IMR-90 (cell line): ENCODE results near the gene ADAMTS3. TPM values are rescaled to one million over a fixed set of nuclear protein-coding genes. Genes with fewer than 3 reads are reported as not detected.

ENCODE experiments used
- ATAC-seq: fragments of 200-7000 bp; cut with Tn5 transposase; 2 replicates; pipeline ENCODE4 v1.9.1; 2020; ENCODE audit warnings: low read depth, mild to moderate bottlenecking, moderate library complexity
- BruUV-seq: library from RNA; stranded (reverse); fragments of 400-500 nt; replicated peaks from 2 replicates; lab custom pipeline; 2021; lab: Mats Ljungman, UMichigan
- CTCF ChIA-PET: fragments of 300-600 bp; formaldehyde crosslinking; extraction: SDS; loops from one replicate; lab custom pipeline; 2021; ENCODE audit warnings: antibody characterized with exemption; lab: Yijun Ruan, JAX
- POLR2A ChIA-PET: fragments of 300-600 bp; sonication (Branson Sonifier 250); formaldehyde crosslinking; loops from one replicate; lab custom pipeline; 2022; ENCODE audit warnings: antibody characterized with exemption; ENCODE audit not compliant: unreplicated experiment; lab: Charles Lee
- DNase-seq: peaks from one replicate; pipeline ENCODE4 v3.0.0; 2013
- H2AFZ ChIP-seq: replicated peaks from 2 replicates; pipeline ENCODE3; 2013; ENCODE audit warnings: low read length, mild to moderate bottlenecking; ENCODE audit not compliant: poor library complexity
- H2AK5ac ChIP-seq: 2 replicates; pipeline ENCODE4 v1.6.1; 2013; ENCODE audit warnings: low read depth, low read length, inconsistent platforms
- H2AK9ac ChIP-seq: replicated peaks from 2 replicates; pipeline ENCODE3; 2013; ENCODE audit warnings: mild to moderate bottlenecking, low read depth, low read length, moderate library complexity; ENCODE audit not compliant: poor library complexity
- H2BK120ac ChIP-seq: 2 replicates; pipeline ENCODE4 v1.6.1; 2013; ENCODE audit warnings: low read depth, low read length, inconsistent platforms
- H2BK15ac ChIP-seq: 3 replicates; pipeline ENCODE4 v1.6.1; 2013; ENCODE audit warnings: low read depth, low read length, inconsistent platforms
- H2BK20ac ChIP-seq: 2 replicates; pipeline ENCODE4 v1.6.1; 2013; ENCODE audit warnings: low read depth, mild to moderate bottlenecking, inconsistent platforms, low read length, moderate library complexity
- H2BK5ac ChIP-seq: 2 replicates; pipeline ENCODE4 v1.6.1; 2013; ENCODE audit warnings: mild to moderate bottlenecking, low read depth, low read length, inconsistent platforms; ENCODE audit not compliant: poor library complexity, severe bottlenecking
- H3K14ac ChIP-seq: replicated peaks from 2 replicates; pipeline ENCODE4 v1.6.1; 2013; ENCODE audit warnings: low read depth, low read length, inconsistent platforms
- H3K18ac ChIP-seq: 2 replicates; pipeline ENCODE4 v1.6.1; 2013; ENCODE audit warnings: low read depth, low read length, control low read depth
- H3K23ac ChIP-seq: 2 replicates; pipeline ENCODE4 v1.6.1; 2013; ENCODE audit warnings: low read depth, low read length, inconsistent platforms
- H3K27ac ChIP-seq: 2 replicates; pipeline ENCODE4 v1.5.1; 2013; ENCODE audit warnings: mild to moderate bottlenecking, control low read depth, low read length; ENCODE audit not compliant: insufficient read depth
- H3K27me3 ChIP-seq: 2 replicates; pipeline ENCODE4 v1.6.1; 2013; ENCODE audit warnings: low read length; ENCODE audit not compliant: control insufficient read depth, insufficient read depth
- H3K36me3 ChIP-seq: 2 replicates; pipeline ENCODE4 v1.6.1; 2013; ENCODE audit warnings: low read length, mixed read lengths; ENCODE audit not compliant: control insufficient read depth, insufficient read depth
- H3K4ac ChIP-seq: 2 replicates; pipeline ENCODE4 v1.6.1; 2013; ENCODE audit warnings: low read depth, low read length, inconsistent platforms
- H3K4me1 ChIP-seq: 2 replicates; pipeline ENCODE4 v1.6.1; 2013; ENCODE audit warnings: low read length, mixed read lengths; ENCODE audit not compliant: control insufficient read depth, insufficient read depth
- H3K4me2 ChIP-seq: 2 replicates; pipeline ENCODE4 v1.6.1; 2013; ENCODE audit warnings: low read depth, mild to moderate bottlenecking, control low read depth, low read length, moderate library complexity
- H3K4me3 ChIP-seq: 2 replicates; pipeline ENCODE4 v1.5.1; 2013; ENCODE audit warnings: low read depth, mild to moderate bottlenecking, control low read depth, low read length, moderate library complexity; ENCODE audit not compliant: insufficient read depth
- H3K56ac ChIP-seq: 2 replicates; pipeline ENCODE4 v1.6.1; 2013; ENCODE audit warnings: low read length, inconsistent platforms; ENCODE audit not compliant: insufficient read depth; ENCODE audit errors: extremely low read depth
- H3K79me1 ChIP-seq, 2 experiments: 2 replicates each; pipeline ENCODE4 v1.6.1; 2013; ENCODE audit warnings: low read length in 2 of 2, inconsistent platforms in 1 of 2, low read depth in 1 of 2
- H3K9ac ChIP-seq: 2 replicates; pipeline ENCODE4 v1.6.1; 2013; ENCODE audit warnings: low read depth, low read length, control low read depth
- H3K9me1 ChIP-seq: 2 replicates; pipeline ENCODE4 v1.6.1; 2013; ENCODE audit warnings: low read length, inconsistent platforms; ENCODE audit not compliant: insufficient read depth
- H3K9me3 ChIP-seq: 2 replicates; pipeline ENCODE4 v1.6.1; 2013; ENCODE audit warnings: low read length; ENCODE audit not compliant: control insufficient read depth, insufficient read depth
- H4K20me1 ChIP-seq: 2 replicates; pipeline ENCODE4 v1.6.1; 2013; ENCODE audit warnings: low read length, inconsistent platforms; ENCODE audit not compliant: insufficient read depth
- H4K5ac ChIP-seq: 2 replicates; pipeline ENCODE4 v1.6.1; 2013; ENCODE audit warnings: mild to moderate bottlenecking, low read depth, low read length, control low read depth
- H4K8ac ChIP-seq, 2 experiments: 2 replicates each; pipeline ENCODE4 v1.6.1; 2013; ENCODE audit warnings: low read depth in 2 of 2, low read length in 2 of 2, control low read depth in 1 of 2, inconsistent platforms in 1 of 2
- H4K91ac ChIP-seq: 2 replicates; pipeline ENCODE4 v1.6.1; 2013; ENCODE audit warnings: low read depth, low read length, inconsistent platforms; ENCODE audit not compliant: insufficient read depth
- CHD1 ChIP-seq: IDR thresholded peaks from 2 replicates; pipeline ENCODE4 v1.6.1; 2012; ENCODE audit warnings: low read depth, low read length, improper control_type of control experiment
- FOS ChIP-seq: fragments of 150-350 bp; IDR thresholded peaks from 2 replicates; pipeline ENCODE4 v1.6.1; 2016; ENCODE audit warnings: low read depth, low read length
- MAFK ChIP-seq: IDR thresholded peaks from 2 replicates; pipeline ENCODE4 v1.6.1; 2012; ENCODE audit warnings: low read depth, low read length, improper control_type of control experiment
- WGBS, 2 experiments: methylation state at CpG; one replicate each; pipeline versions ENCODE4 v1.1.5 to v1.1.7; 2013; ENCODE audit warnings: missing lambda C conversion rate in 2 of 2; ENCODE audit not compliant: insufficient read length in 1 of 2; ENCODE audit errors: extremely low coverage in 2 of 2; 5-methylcytosine and 5-hydroxymethylcytosine counted together
- dilution Hi-C: fragments of 300-500 bp; cut with HindIII; formaldehyde crosslinking; loops from one replicate; pipeline ENCODE4 v1.14.3; 2018; ENCODE audit warnings: low sequenced_read_pairs; ENCODE audit not compliant: unreplicated experiment
- in situ Hi-C: fragments of 300-500 bp; cut with MboI; formaldehyde crosslinking; loops from 3 replicates; pipeline ENCODE4 v1.14.3; 2019; ENCODE audit warnings: low sequenced_read_pairs, inconsistent platforms, mixed read lengths
- intact Hi-C: fragments of 100-400 bp; cut with micrococcal nuclease; formaldehyde crosslinking; loops from 2 replicates; pipeline ENCODE4 v1.10.0; 2022
- polyA plus RNA-seq, 3 experiments: library from polyadenylated mRNA; depleted of rRNA; stranded (reverse); fragments of >200 nt; gene quantifications; 2 replicates each; pipeline ENCODE4 v1.2.3, GENCODE V29; 2012; ENCODE audit warnings: low replicate concordance in 1 of 3
- total RNA-seq: library from RNA; depleted of rRNA; stranded (reverse); fragments of >200 nt; gene quantifications from 2 replicates; pipeline ENCODE4 v1.2.3, GENCODE V29; 2012

The ADAMTS3 gene
- total and polyA plus RNA-seq, 2 of the 4 experiments (the other 2 are of a cell fraction) = 0.68 to 2.9 TPM

- ChIA-PET POLR2A (no interaction called here), CTCF (no interaction called here)
- H2BK20ac ChIP-seq = no peak overlapping the region
- H4K20me1 ChIP-seq = no peaks in the 10 kb centered on the region
- no peak overlapping the region for H2BK5ac ChIP-seq
- no peak overlapping the region for H3K4me2 ChIP-seq
- no peaks in the 10 kb centered on the region for H3K9me1 ChIP-seq
- H3K27me3 ChIP-seq = no peaks in the 10 kb centered on the region
- H4K5ac ChIP-seq = no peak overlapping the region
- H3K9ac ChIP-seq = no peak overlapping the region
- no peak overlapping the region for H4K8ac ChIP-seq
- no peak overlapping the region for H2BK15ac ChIP-seq
- DNase-seq (no peak), ATAC-seq (no peak)
- no peak overlapping the region for H2AK9ac ChIP-seq
- BruUV-seq = no TSS peak
- intact Hi-C loops (no loop called here), in situ Hi-C loops (no loop called here), dilution Hi-C loops (no loop called here)
- H2AK5ac ChIP-seq = no peak overlapping the region
- H3K4me1 ChIP-seq = no peaks in the 10 kb centered on the region
- H3K23ac ChIP-seq = no peak overlapping the region
- H2BK120ac ChIP-seq = no peak overlapping the region
- no peak overlapping the region for H3K14ac ChIP-seq
- no peaks in the 10 kb centered on the region for H3K36me3 ChIP-seq
- H3K4me3 ChIP-seq = no peak overlapping the region
- H3K18ac ChIP-seq = no peak overlapping the region
- WGBS, 2 experiments = no CpG with 5 or more reads among the region's 6 CpGs
- H3K4ac ChIP-seq = no peak overlapping the region
- H3K9me3 ChIP-seq = no peaks in the 10 kb centered on the region
- H4K91ac ChIP-seq = no peak overlapping the region
- no peaks in the 10 kb centered on the region for H3K79me1 ChIP-seq
- no peak overlapping the region for H3K27ac ChIP-seq
- no peak overlapping the region for H2AFZ ChIP-seq
- no peak overlapping the region for H3K56ac ChIP-seq
- no peak for TF ChIP-seq MAFK
- TF ChIP-seq CHD1 = no peak
- TF ChIP-seq FOS = no peak
These were observed 208.9 kb downstream of the ADAMTS3 start for GRCh38 chr4:72360075-72360474.
